ENCODE measurements around the gene AKNAD1.

Gene AKNAD1

DNA sequence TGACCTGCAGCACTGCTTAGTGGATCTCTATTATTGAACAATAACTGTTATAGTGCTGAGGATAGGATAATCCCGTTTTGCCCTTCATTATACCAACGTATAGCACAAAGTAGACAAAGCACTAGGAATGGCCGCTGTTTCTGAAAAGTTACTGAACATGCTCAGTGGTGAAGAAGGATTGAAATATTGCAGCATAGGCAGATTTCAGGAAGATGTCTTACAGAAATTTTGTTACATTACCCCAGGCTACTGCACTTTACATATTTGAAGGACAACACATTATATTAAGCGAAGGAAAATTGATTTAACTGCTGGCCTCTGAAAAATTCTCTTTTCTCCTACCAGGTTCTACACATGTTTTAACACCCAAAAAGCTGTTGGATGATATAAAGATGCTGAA lies 48.5 kb downstream of the AKNAD1 start:
- TF ChIP-seq, protein P1, sequence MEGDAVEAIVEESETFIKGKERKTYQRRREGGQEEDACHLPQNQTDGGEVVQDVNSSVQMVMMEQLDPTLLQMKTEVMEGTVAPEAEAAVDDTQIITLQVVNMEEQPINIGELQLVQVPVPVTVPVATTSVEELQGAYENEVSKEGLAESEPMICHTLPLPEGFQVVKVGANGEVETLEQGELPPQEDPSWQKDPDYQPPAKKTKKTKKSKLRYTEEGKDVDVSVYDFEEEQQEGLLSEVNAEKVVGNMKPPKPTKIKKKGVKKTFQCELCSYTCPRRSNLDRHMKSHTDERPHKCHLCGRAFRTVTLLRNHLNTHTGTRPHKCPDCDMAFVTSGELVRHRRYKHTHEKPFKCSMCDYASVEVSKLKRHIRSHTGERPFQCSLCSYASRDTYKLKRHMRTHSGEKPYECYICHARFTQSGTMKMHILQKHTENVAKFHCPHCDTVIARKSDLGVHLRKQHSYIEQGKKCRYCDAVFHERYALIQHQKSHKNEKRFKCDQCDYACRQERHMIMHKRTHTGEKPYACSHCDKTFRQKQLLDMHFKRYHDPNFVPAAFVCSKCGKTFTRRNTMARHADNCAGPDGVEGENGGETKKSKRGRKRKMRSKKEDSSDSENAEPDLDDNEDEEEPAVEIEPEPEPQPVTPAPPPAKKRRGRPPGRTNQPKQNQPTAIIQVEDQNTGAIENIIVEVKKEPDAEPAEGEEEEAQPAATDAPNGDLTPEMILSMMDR (IDR thresholded peaks at IDR 0.05; ENCODE audit: borderline replicate concordance, insufficient read depth, low read depth, low read length) = no peak
- no peak overlapping the region for H3K4me3 ChIP-seq (ENCODE audit: low read depth, low read length)

DNA sequence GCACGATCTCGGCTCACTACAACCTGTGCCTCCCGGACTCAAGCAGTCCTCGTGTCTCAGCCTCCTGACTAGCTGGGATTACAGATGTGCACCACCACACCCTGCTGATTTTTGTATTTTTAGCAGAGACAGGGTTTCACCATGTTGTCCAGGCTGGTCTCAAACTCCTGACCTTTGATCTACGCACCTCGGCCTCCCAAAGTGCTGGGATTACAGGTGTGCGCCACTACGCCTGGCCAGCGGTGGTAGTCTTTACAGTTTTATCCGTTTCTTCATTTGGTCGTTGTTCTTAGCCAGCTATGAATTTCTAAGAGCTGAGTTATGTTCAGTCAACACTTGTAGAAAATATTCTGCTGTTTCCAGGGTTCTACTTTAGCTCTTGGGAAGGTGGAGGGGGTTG lies 53.3 kb downstream of the AKNAD1 start:
- TF ChIP-seq, protein P1 (IDR thresholded peaks at IDR 0.05; ENCODE audit: borderline replicate concordance, insufficient read depth, low read depth, low read length) = no peak

DNA sequence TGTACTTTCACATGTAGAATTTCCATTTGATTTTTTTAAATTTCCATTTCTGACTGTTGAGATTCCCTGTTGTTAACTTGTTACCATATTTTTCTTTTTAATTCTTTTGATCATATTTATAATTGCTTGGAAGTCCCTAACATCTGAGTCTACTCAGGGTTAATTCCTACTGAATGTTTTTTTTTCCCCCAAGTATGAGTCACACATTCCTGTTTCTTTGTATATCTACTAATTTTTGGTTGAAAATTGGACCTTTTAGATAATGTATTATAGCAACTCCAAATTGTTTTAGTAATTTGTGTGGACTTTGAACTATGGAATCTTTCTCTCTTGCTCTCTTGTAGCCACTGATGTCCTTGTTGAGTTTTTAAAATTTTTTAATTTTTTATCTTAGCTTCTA lies 55.8 kb downstream of the AKNAD1 start:
- H3K4me3 ChIP-seq (ENCODE audit: low read depth, low read length) = no peak overlapping the region
- TF ChIP-seq, protein P1 (IDR thresholded peaks at IDR 0.05; ENCODE audit: borderline replicate concordance, insufficient read depth, low read depth, low read length) = no peak

More for the DNA sequence above, 53.3 kb downstream of the AKNAD1 start:
- no peak overlapping the region for H3K4me3 ChIP-seq (ENCODE audit: low read depth, low read length)

DNA sequence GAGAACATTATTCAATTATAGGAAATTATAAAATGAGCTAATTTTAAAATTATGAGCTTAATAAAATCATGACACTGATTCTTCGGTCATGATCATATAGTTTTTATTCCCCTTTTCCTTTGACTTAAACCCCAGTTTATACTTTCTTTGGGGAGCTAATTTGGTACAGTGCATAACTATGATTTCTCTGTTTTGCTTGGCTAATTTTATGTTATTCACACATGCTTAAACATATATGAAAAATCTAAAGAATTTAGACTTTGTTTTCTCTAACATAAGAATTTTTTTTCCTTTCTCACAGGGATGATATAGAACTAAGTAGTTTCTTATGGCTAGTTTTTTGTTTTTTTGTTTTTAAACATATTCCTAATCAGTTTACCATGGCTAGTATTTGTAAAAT lies 57.9 kb downstream of the AKNAD1 start:
- TF ChIP-seq, protein P1 (IDR thresholded peaks at IDR 0.05; ENCODE audit: borderline replicate concordance, insufficient read depth, low read depth, low read length) = no peak
- H3K4me3 ChIP-seq (ENCODE audit: low read depth, low read length) = no peak overlapping the region

DNA sequence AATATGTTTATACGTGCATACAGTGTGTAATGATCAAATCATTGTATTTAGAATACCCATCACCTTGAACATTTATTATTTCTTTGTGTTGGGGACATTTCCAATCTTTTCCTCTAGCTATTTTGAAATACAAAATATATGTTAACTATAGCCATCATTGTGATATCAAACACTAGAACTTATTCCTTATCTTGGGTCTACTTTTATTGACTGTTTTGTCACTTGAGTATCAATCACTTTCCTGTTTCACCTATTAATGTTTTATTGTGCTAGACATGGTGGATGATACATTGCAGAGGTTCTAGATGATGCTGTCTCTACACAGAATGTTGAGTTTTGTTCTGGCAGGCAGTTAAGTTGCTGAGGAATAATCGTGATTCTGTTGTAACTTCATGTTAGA lies 64.5 kb downstream of the AKNAD1 start:
- TF ChIP-seq, protein P1 (IDR thresholded peaks at IDR 0.05; ENCODE audit: borderline replicate concordance, insufficient read depth, low read depth, low read length) = no peak
- no peak overlapping the region for H3K4me3 ChIP-seq (ENCODE audit: low read depth, low read length)

DNA sequence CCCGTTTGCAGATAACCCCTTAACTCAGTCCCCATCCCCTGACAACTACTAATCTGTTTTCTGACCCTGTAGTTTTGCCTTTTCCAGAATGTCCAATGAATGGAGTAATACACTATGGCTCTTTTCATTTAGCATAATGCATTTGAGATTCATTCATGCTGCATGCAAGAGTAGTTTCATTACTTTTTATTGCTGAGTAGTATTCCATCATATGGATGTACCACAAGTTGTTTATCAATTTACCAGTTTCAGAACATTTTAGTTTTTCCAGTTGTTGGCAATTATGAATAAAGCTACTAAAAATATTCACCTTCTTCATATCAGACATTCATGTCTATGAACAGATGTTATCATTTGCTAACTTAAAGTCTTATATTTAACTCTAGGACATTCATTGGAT lies 65.1 kb downstream of the AKNAD1 start:
- TF ChIP-seq, protein P1 (IDR thresholded peaks at IDR 0.05; ENCODE audit: borderline replicate concordance, insufficient read depth, low read depth, low read length) = no peak
- H3K4me3 ChIP-seq (ENCODE audit: low read depth, low read length) = no peak overlapping the region

DNA sequence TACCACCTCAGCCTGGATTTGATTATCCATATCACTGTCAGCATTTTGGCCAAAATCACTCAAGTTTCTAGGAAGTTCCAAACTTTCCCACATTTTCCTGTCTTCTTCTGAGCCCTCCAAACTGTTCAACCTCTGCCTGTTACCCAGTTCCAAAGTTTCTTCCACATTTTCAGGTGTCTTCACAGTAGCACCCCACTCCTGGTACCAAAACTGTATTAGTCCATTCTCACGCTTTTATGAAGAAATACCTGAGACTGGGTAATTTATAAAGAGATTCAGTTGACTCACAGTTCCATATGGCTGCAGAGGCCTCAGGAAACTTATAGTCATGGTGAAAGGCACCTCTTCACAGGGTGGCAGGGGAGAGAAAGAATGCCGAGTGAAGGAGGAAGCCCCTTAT lies 71.0 kb downstream of the AKNAD1 start:
- TF ChIP-seq, protein P1 (IDR thresholded peaks at IDR 0.05; ENCODE audit: borderline replicate concordance, insufficient read depth, low read depth, low read length) = no peak
- no peak overlapping the region for H3K4me3 ChIP-seq (ENCODE audit: low read depth, low read length)

Measured in GM12875 (cell line).